GM18873 (cell line): ENCODE measurements around the gene ABCA1.
A peak's percentile ranks its signal among the peaks of the same experiment; 100 is the strongest.

Experiments used
- ATAC-seq: cut with Tn5 transposase; IDR thresholded peaks from one replicate; pipeline ENCODE4 v1.9.1; 2021; ENCODE audit warnings: mild to moderate bottlenecking, moderate library complexity, moderate number of reproducible peaks; ENCODE audit not compliant: unreplicated experiment, low FRiP score

Gene ABCA1

GRCh38 chr9:104805441-104805840 is 122.5 kb downstream of the ABCA1 start:
- ATAC-seq, result no peak

GRCh38 chr9:104802906-104803305 is 125.0 kb downstream of the ABCA1 start:
- no peak for ATAC-seq

- ATAC-seq, result no peak
Measured at GRCh38 chr9:104802110-104802509, 125.8 kb downstream of the ABCA1 start.

- ATAC-seq, result no peak
Measured at GRCh38 chr9:104800068-104800785, 127.7 kb downstream of the ABCA1 start.

GRCh38 chr9:104798209-104798995 is 129.6 kb downstream of the ABCA1 start:
- no peak for ATAC-seq

GRCh38 chr9:104795857-104796256 is 132.1 kb downstream of the ABCA1 start:
- ATAC-seq, result no peak

- no peak for ATAC-seq
Measured at GRCh38 chr9:104795082-104795481, 132.9 kb downstream of the ABCA1 start.

- no peak for ATAC-seq
Measured at GRCh38 chr9:104794070-104794469, 133.9 kb downstream of the ABCA1 start.

GRCh38 chr9:104788251-104788650 is 139.7 kb downstream of the ABCA1 start:
- no peak for ATAC-seq

GRCh38 chr9:104787306-104788015 is 140.5 kb downstream of the ABCA1 start:
- ATAC-seq, result no peak

- ATAC-seq, result no peak
Measured at GRCh38 chr9:104786293-104786692, 141.7 kb downstream of the ABCA1 start.

GRCh38 chr9:104784098-104784497 is 143.9 kb downstream of the ABCA1 start:
- peak; percentile 81 for ATAC-seq

- ATAC-seq, result no peak
Measured at GRCh38 chr9:104783588-104783987, 144.4 kb downstream of the ABCA1 start.

- no peak for ATAC-seq
Measured at GRCh38 chr9:104780796-104781395, 147.1 kb downstream of the ABCA1 start.

GRCh38 chr9:104779946-104780535 is 147.9 kb downstream of the ABCA1 start:
- ATAC-seq, result no peak

- ATAC-seq, result no peak
Measured at GRCh38 chr9:104779334-104779733, 148.6 kb downstream of the ABCA1 start.

- ATAC-seq, result no peak
Measured at GRCh38 chr9:104778802-104779201, 149.2 kb downstream of the ABCA1 start.

- no peak for ATAC-seq
Measured at GRCh38 chr9:104776797-104777196, 151.2 kb downstream of the ABCA1 start.

- no peak for ATAC-seq
Measured at GRCh38 chr9:104775976-104776375, 152.0 kb downstream of the ABCA1 start.

- ATAC-seq, result peak; percentile 65
Measured at GRCh38 chr9:104775574-104775936, 152.4 kb downstream of the ABCA1 start.
